Parathyroid adenoma (tissue), 2 donors: ENCODE data around the gene CDK5RAP2.

ENCODE experiments used
- H2AFZ ChIP-seq: fragments of 300-600 bp; sonication (generic); one replicate; pipeline ENCODE4 v1.7.0; 2017; ENCODE audit warnings: antibody characterized with exemption, mild to moderate bottlenecking
- H3K27ac ChIP-seq: fragments of 300-600 bp; sonication (generic); one replicate; pipeline ENCODE4 v1.7.0; 2017
- H3K27me3 ChIP-seq: fragments of 300-600 bp; sonication (generic); one replicate; pipeline ENCODE4 v1.7.0; 2017; ENCODE audit warnings: low read length; ENCODE audit not compliant: control insufficient read depth, insufficient read depth
- H3K36me3 ChIP-seq: fragments of 300-600 bp; sonication (generic); one replicate; pipeline ENCODE4 v1.7.0; 2017; ENCODE audit warnings: low read length; ENCODE audit not compliant: control insufficient read depth, insufficient read depth
- H3K4me1 ChIP-seq: fragments of 300-600 bp; sonication (generic); one replicate; pipeline ENCODE4 v1.7.0; 2017; ENCODE audit warnings: control low read depth
- H3K4me2 ChIP-seq: fragments of 300-600 bp; sonication (generic); one replicate; pipeline ENCODE4 v1.7.0; 2017; ENCODE audit warnings: low read length
- H3K4me3 ChIP-seq: fragments of 300-600 bp; sonication (generic); one replicate; pipeline ENCODE4 v1.7.0; 2017; ENCODE audit warnings: low read depth, low read length
- H3K79me2 ChIP-seq: fragments of 300-600 bp; sonication (generic); one replicate; pipeline ENCODE4 v1.7.0; 2017; ENCODE audit warnings: control low read depth
- H3K9ac ChIP-seq: fragments of 300-600 bp; sonication (generic); one replicate; pipeline ENCODE4 v1.7.0; 2017; ENCODE audit warnings: mild to moderate bottlenecking
- H3K9me3 ChIP-seq: fragments of 300-600 bp; sonication (generic); one replicate; pipeline ENCODE4 v1.7.0; 2017; ENCODE audit warnings: low read length; ENCODE audit not compliant: control insufficient read depth
- TF ChIP-seq, protein P1 (sequence below): fragments of 300-600 bp; sonication (generic); IDR thresholded peaks from one replicate; pipeline ENCODE4 v1.7.0; 2017; ENCODE audit warnings: antibody characterized with exemption, mild to moderate bottlenecking
- donor health status: primary hyperparathyroidism.

The CDK5RAP2 gene

DNA sequence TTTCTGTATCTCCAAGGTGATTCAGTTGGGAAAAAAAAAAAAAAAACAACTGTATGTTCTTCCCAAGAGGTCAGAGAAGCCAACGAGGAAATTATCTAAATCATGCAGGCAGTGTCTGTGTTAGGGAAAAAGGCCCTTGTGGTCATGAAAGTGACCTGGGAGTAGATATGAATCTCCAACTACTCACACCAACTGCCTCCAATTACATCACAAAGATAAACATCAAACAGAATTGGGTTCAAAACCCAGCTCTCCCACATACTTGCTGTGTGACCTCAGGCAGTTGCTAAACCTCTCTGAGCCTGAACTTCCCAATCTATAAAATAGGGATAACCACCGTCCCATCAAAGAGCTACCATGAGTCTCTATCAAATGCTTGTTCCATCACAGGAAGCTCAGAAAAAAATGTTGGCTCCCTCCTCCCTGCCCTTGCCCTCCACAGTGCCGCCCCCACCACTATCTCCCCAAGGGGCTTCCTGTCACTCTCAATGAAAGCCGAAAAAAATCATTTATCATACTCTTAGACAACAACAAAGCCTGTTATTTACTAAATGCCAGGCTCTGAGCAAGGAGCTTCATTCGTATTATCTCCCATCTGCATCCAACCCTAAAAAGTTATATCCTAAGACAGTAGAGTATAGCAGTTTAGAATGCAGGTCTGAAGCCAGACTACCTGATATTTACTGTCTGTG lies 42.9 kb downstream of the CDK5RAP2 start:
- Histone ChIP-seq H3K9ac (no peak overlapping the region), H3K4me1 (no peaks in the 10 kb centered on the region), H3K4me3 (no peak overlapping the region), H2AFZ (no peak overlapping the region), H3K9me3 (no peaks in the 10 kb centered on the region), H3K36me3 (no peaks in the 10 kb centered on the region), H3K27ac (no peak overlapping the region), H3K79me2 (no peaks in the 10 kb centered on the region), H3K27me3 (no peaks in the 10 kb centered on the region), H3K4me2 (no peak overlapping the region)
- TF ChIP-seq, protein P1, sequence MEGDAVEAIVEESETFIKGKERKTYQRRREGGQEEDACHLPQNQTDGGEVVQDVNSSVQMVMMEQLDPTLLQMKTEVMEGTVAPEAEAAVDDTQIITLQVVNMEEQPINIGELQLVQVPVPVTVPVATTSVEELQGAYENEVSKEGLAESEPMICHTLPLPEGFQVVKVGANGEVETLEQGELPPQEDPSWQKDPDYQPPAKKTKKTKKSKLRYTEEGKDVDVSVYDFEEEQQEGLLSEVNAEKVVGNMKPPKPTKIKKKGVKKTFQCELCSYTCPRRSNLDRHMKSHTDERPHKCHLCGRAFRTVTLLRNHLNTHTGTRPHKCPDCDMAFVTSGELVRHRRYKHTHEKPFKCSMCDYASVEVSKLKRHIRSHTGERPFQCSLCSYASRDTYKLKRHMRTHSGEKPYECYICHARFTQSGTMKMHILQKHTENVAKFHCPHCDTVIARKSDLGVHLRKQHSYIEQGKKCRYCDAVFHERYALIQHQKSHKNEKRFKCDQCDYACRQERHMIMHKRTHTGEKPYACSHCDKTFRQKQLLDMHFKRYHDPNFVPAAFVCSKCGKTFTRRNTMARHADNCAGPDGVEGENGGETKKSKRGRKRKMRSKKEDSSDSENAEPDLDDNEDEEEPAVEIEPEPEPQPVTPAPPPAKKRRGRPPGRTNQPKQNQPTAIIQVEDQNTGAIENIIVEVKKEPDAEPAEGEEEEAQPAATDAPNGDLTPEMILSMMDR: no peak

DNA sequence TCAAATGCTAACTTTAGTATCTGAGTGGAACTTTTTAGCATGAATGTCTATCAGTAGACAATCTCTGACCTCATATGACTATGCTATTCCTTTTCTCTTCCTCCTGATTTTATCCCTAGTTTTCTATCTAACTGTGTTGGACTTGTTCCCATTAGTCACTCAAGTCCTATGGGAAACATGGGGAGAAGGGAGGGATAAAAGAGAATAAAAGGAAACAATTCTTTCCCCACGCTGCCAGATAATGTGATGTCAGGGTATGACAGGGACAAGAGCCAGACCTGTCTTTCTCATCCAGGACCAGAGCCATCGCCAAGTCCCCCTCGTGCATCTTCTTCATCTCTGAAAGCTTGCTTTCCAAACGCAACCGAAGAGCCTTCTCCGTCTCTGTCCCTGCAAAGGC lies 43.9 kb downstream of the CDK5RAP2 start:
- Histone ChIP-seq H3K27me3 (no peaks in the 10 kb centered on the region), H3K79me2 (no peaks in the 10 kb centered on the region), H3K9ac (no peak overlapping the region), H3K4me2 (no peak overlapping the region), H3K4me3 (no peak overlapping the region), H2AFZ (no peak overlapping the region), H3K4me1 (no peaks in the 10 kb centered on the region), H3K27ac (no peak overlapping the region), H3K9me3 (no peaks in the 10 kb centered on the region), H3K36me3 (no peaks in the 10 kb centered on the region)
- TF ChIP-seq, protein P1: no peak

DNA sequence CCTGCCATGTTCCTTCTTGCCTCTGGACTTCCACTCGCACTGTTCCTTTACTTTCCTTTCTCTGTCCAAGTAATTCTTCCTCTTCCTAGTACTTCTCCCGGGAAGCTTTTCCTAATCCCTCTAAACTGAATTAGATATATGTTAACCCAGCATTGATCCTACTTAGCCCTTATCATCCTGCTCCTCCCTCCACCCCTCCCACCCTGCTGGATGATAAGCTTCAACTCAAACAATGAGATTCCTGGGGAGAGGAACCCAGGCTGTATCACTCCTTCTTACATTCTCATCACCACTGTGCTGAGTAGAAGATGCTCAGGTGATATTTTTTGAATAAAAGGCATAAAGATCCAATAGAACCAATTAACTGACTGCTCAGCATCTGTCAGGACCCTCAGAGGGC lies 45.7 kb downstream of the CDK5RAP2 start:
- H3K27ac ChIP-seq: no peak overlapping the region
- no peak overlapping the region for H3K4me2 ChIP-seq
- no peaks in the 10 kb centered on the region for H3K9me3 ChIP-seq
- no peak overlapping the region for H3K4me3 ChIP-seq
- H3K9ac ChIP-seq: no peak overlapping the region
- TF ChIP-seq, protein P1: no peak
- H3K27me3 ChIP-seq: no peaks in the 10 kb centered on the region
- no peaks in the 10 kb centered on the region for H3K36me3 ChIP-seq
- no peaks in the 10 kb centered on the region for H3K79me2 ChIP-seq
- H2AFZ ChIP-seq: no peak overlapping the region
- H3K4me1 ChIP-seq: no peaks in the 10 kb centered on the region

DNA sequence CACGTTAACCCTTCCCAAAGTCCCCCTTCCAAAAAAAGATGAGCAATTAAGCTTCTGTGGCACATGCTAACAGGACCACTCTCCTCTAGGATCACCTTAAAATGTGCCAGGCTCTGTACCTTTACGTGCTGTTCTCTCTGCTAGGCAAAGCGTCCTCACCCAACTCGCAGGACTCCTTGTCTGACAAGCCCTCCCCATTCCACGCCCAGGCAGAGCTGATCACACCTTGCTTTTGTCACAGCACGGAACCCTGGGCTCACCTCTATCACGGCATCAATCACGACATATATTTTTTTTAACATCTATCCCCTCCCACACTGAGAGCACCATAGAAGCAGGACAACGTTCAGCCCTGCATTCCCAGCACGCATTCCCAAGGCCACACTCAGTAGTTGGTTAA lies 47.1 kb downstream of the CDK5RAP2 start:
- H2AFZ ChIP-seq: no peak overlapping the region
- H3K79me2 ChIP-seq: no peaks in the 10 kb centered on the region
- no peak overlapping the region for H3K27ac ChIP-seq
- no peaks in the 10 kb centered on the region for H3K9me3 ChIP-seq
- no peak overlapping the region for H3K4me3 ChIP-seq
- TF ChIP-seq, protein P1: no peak
- no peak overlapping the region for H3K9ac ChIP-seq
- no peak overlapping the region for H3K4me2 ChIP-seq
- H3K27me3 ChIP-seq: no peaks in the 10 kb centered on the region
- H3K4me1 ChIP-seq: no peaks in the 10 kb centered on the region
- no peaks in the 10 kb centered on the region for H3K36me3 ChIP-seq

DNA sequence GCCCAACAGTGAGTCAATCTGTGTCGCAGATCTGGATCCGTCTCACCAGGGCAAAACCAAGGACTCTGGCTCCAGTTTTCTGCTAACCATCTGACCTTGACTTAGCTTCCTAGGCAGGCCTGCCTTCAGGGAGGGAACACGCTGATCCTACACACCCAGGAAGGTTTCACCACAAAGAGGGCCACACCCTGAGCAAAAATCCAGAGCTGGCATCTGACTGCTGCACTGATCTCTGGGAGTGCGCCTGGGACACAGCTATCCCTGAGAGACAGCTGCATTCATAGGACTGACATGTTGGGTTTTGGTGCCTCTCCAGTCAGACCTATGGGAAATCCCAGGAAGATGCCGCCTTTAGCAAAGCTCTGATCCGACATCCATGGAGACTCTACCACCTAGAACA lies 47.5 kb downstream of the CDK5RAP2 start:
- no peaks in the 10 kb centered on the region for H3K9me3 ChIP-seq
- H3K4me3 ChIP-seq: no peak overlapping the region
- no peak overlapping the region for H3K4me2 ChIP-seq
- H3K27ac ChIP-seq: no peak overlapping the region
- H3K79me2 ChIP-seq: no peaks in the 10 kb centered on the region
- no peaks in the 10 kb centered on the region for H3K4me1 ChIP-seq
- H2AFZ ChIP-seq: no peak overlapping the region
- no peaks in the 10 kb centered on the region for H3K36me3 ChIP-seq
- no peak overlapping the region for H3K9ac ChIP-seq
- TF ChIP-seq, protein P1: no peak
- no peaks in the 10 kb centered on the region for H3K27me3 ChIP-seq
